GM04503 (cell line): ENCODE measurements around the gene NUP210L.

ENCODE experiments used
- DNase-seq: peaks from one replicate; pipeline ENCODE4 v3.0.0-alpha.2; 2012; ENCODE audit warnings: low read depth

NUP210L gene

DNA sequence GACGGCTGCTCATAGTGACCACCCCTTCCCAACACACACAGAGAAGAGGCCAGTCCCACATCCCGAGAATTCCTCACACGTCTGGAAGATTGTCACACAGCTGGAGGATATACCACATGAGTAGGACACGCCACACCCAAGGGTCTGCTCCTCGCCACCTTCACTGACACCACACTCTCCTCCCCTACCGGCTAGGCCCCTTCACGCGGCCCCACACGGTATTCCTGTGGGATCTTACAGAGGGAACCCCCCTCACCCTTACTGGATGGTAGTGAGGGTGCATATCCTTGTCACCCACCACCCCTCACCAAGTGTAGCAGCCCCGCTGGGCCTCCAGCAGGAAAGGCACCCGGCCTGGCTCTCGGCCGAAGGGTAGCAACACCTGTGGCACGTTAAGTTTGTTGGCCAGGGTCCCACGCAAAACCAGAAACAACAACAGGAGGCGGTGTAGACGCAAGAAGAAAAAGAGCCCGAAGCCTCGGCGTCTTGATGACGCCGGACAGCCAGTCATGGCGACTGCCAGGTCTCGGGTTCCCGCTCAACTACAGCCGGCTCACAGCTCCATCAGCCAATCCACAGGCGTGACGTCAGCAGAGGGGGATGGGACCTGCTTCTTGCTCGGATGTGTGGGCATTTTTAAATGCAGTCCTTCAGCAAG is at the start of gene NUP210L:
NUP210L (minus strand) TSS at position 540 of the 658 bp plus-strand sequence.
- DNase-seq = no peak

DNA sequence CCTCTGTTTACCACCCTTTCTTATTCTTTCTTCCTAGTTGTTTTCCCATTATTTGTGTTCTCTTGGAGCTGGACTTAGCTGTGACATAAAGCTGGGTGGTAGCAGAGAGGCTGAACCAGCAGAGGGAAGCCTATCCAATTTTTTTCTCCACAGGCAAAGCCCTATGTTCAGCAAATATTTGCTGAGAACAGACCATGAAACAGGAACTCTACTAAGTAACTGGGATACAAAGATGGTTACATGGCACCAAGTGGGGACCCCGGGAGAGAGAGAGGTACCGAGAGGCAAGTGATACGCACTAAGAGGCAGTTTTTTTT is 44.6 kb upstream of the NUP210L start:
- no peak for DNase-seq

DNA sequence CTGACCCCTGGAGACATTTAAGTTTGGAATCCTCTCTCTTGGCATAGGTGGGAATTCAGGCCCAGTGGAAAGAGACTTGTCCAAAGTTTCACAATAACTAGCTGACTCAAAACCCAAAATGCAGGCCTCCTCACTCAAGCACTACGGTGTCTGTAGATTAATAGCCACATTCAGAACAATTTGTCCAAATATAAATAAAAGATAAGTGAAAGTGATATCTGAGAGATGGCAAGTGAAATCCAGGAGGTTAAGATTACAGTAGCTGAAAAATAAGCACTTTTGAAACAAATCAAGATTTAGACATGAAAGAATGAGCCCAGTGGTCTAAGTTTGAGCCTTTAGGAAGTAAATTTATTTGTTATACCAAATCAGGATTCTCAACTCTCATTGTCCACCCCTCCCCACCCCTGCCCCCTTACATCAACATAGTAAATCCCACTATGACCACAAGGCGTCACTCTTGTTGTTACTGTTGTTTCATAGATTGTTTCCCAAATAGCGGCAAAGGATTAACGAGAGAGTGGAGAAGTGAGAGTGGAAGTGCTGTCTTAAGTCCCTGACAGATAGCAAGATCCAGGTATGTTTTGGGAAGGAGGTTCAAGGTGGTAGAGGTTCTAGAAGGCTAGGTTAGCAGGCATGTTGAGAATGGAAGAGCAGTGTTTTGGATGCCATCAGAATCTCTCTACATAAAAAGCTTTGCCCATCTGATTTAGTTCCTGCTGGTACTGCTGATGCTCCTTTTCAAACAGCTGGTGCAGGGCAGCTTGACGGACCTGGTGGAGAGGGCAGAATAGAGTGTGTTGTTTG is 44.1 kb upstream of the NUP210L start:
- no peak for DNase-seq

DNA sequence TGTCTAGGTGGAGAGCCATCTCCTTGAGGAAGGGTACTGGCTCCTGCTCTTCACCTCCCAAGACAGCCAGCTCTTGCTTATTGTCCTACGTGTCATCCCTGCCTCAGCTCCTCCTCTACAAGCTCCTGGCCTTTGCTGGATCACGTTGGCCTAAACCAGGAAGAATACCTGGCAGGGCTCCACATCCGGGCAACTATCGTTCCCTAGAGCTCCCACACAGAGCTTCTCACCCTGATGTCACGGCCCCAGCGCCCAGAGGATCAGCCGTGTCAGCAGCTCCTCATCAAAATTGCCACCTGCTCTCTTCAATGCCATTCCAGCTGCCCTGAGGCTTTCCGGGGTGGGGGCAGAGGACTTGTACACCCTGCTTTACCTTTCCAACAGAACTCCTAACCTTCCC is 38.9 kb upstream of the NUP210L start:
- DNase-seq = no peak

DNA sequence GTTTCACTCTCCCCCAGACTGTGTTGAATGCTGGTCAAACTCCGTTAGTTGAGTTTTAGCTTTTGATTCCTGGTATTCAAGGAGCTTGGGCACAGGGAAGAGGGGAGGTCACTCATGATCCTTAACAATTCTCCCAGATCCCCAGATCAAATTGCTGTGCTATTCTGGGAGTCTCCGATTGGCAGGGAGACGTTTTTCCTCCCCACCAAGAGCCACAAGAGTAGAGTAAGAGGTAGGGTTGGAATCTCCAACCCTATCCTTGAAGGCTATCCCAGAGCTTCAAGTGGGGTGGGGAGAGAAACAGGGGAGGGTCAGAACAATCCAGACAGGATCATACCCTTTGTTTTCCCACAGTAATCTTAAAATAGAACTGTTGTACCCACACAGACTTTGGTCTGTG is 37.6 kb upstream of the NUP210L start:
- no peak for DNase-seq

DNA sequence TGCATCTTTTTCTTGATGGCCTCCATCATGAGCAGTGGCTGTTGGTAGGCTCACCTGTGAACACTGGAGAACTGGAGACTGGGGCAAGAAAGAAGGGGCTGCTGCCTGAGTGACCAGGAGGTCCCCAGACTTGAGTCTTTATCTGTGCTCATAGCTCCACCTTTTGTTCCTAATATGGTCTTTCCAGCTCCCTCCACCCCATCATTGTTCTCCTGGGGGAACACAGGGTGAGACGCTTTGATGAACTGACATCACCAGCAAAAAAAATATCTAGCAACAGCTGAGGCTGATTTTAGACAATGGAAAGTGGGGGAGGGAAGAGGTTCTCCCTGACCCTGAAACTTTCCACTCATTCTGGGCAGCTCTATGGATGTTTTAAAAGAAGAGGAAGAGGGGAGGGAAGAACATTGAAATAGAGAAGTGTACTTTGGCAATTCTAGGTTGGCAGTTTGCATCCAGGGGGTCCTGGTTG is 37.2 kb upstream of the NUP210L start, which contains the start of gene TPM3:
TPM3 (minus strand) TSS at position 111 of the 472 bp plus-strand sequence; CDS start at position 29, 82 bp downstream.
- no peak for DNase-seq

GRCh38 chr1:154190550-154190949 is 35.7 kb upstream of the NUP210L start:
- no peak for DNase-seq

DNA sequence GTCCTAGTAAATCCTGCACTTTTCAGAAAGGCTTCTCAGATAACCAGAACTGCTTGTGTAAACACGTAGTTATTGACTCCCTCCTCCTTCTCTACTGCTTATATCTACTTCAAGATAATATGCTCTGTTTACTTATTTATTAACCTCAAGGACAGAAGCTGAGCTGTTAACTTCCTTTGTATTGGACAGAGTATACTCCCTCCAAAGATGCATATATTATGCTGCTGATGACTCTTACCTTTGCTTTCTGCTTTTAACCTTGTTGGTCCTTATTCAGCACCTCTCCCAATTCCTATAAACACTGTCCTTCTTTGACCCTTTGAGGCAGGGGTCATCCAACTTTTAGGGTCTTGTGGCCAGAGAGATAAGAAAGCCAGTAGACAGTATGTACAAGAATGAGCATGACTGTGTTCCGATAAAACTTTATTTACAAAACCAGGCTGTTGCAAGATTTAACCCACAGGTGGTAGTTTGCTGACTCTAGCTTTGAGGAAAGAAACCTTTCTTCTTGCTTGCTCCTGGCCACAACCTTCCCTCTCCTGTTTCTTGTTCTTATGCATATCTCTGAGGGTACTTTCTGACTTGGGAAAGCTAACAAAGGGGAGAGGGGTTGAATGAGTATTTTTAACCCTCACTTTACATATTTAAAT is 32.1 kb upstream of the NUP210L start:
- DNase-seq = no peak

DNA sequence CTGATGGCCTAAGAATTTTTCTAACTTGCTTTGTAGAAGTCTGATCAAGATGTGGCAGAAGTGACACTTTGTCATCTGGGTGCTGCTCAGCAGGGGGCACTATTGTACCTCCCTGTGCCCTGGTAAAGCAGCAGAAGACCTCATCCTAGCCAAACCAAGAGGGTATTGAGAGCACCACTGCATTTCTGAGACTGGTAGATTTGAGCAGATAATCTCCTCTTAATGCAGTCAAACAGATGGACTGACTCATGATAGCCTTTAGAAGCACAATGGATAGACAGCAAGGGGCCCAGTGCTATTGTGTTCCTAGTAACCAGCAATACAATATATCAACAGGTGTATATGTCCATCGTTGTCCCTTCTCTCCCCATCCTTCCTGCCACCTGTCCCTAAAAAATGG is 31.3 kb upstream of the NUP210L start:
- no peak for DNase-seq

GRCh38 chr1:154183046-154183915 is 28.4 kb upstream of the NUP210L start:
- peak; percentile 74 for DNase-seq

- no peak for DNase-seq
Measured at GRCh38 chr1:154182344-154183045, 27.6 kb upstream of the NUP210L start.

DNA sequence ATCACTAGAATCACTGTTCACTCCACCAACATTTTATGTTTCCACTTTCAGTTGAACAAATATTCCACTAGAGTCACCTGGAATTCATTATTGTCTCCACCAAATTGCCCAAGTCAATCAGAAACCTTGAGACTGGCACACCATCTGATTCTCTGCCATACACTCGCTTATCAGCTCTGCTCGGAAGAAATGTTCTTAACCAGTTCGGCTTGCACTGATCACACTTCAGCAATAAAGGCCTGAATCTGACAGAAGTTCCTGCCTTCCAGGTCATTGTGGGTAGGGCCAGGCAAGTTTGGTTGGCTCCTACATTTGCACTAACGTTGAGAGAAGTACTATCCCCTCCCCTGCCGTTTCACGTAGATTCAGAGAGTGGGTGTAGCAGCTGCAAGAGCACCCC is 27.1 kb upstream of the NUP210L start:
- no peak for DNase-seq

GRCh38 chr1:154179946-154180687 is 25.2 kb upstream of the NUP210L start:
- no peak for DNase-seq

GRCh38 chr1:154178911-154179811 is 24.3 kb upstream of the NUP210L start:
- no peak for DNase-seq

GRCh38 chr1:154178013-154178412 is 23.1 kb upstream of the NUP210L start:
- no peak for DNase-seq

DNA sequence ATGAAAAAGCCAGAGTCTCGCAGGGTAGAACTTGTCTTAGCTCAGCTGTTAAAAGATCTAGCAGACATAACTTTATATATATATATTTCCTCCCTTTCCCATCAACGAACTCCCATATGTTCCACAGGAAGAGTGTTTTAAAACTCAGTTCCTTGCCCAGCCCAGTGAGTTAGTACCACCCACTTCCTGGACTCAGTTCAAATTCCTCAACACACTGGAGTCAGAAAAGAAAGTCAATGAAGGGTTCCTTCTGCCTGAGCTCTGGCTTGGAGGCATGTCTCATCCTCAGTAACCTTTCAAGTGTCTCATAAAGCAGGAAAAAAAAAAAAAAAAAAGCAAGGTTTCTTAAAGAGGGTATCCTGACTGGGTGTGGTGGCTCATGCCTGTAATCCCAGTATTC is 21.5 kb upstream of the NUP210L start:
- no peak for DNase-seq

DNA sequence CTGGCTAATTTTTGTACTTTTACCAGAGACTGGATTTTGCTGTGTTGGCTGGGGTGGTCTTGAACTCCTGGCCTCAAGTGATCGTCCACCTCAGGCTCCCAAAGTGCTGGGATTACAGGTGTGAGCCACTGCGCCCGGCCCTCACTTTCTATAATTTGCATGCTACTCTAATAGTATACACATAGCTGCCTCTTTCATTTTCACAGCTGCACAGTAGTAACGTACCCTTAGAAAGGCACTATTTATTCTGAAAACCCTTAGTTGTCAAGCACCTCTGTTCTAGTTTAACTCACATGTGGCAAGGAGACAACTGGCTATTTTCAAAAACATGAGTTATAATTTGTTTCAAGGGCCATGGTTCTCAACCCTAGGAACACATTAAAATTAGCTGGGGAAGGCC is 19.8 kb upstream of the NUP210L start:
- no peak for DNase-seq

- DNase-seq = no peak
Measured at GRCh38 chr1:154171880-154172279, 17.0 kb upstream of the NUP210L start.

- DNase-seq = no peak
Measured at GRCh38 chr1:154171223-154171583, 16.3 kb upstream of the NUP210L start.
